Uterus (tissue), 2 donors: Measurements from ENCODE around the gene EZH2.

Experiments
- POLR2A ChIP-seq, 2 donors: fragments of 450-650 bp; IDR thresholded peaks; one replicate each; pipeline ENCODE4 v1.6.1; 2016; ENCODE audit warnings: antibody characterized with exemption in 2 of 2, mild to moderate bottlenecking in 1 of 2, moderate library complexity in 1 of 2
- TF ChIP-seq, protein P1 (sequence below), 4 experiments: fragments of 200-600 bp in 2 of 4; fragments of 450-650 bp in 2 of 4; sonication (generic) in 2 of 4; IDR thresholded peaks; one replicate each; pipeline ENCODE4 v1.5.1; 2016 to 2019; ENCODE audit warnings: antibody characterized with exemption in 4 of 4, mild to moderate bottlenecking in 2 of 4, moderate library complexity in 1 of 4

DNA sequence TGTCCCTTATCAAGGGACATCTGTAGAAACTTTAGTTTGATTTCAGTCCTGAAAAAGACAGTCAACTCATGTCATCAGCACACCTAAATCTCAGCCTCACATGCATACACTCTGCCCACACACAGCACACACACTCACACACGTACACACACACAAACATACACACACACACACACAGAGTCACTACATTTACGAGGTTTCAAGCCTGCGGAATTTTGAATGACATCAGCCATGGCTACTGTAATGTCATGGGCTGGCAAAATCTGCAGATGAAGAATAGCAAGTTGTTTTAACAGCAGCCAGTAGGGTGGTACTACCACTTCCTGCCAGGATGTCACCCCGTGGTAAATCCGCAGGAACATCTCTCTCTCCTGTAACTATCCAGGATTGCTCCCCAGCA lies 37.1 kb upstream of the EZH2 start:
- no peak for TF ChIP-seq POLR2A (IDR thresholded peaks at IDR 0.05)
- TF ChIP-seq, protein P1, sequence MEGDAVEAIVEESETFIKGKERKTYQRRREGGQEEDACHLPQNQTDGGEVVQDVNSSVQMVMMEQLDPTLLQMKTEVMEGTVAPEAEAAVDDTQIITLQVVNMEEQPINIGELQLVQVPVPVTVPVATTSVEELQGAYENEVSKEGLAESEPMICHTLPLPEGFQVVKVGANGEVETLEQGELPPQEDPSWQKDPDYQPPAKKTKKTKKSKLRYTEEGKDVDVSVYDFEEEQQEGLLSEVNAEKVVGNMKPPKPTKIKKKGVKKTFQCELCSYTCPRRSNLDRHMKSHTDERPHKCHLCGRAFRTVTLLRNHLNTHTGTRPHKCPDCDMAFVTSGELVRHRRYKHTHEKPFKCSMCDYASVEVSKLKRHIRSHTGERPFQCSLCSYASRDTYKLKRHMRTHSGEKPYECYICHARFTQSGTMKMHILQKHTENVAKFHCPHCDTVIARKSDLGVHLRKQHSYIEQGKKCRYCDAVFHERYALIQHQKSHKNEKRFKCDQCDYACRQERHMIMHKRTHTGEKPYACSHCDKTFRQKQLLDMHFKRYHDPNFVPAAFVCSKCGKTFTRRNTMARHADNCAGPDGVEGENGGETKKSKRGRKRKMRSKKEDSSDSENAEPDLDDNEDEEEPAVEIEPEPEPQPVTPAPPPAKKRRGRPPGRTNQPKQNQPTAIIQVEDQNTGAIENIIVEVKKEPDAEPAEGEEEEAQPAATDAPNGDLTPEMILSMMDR (IDR thresholded peaks at IDR 0.05) = no peak
